ENCODE data around the gene SLC23A3. TPM values are rescaled to one million over a fixed set of nuclear protein-coding genes. Genes with fewer than 3 reads are reported as not detected.

Gene SLC23A3
- total RNA-seq, 2 experiments from 2014 or later = 2.7 to 6.7 TPM

DNA sequence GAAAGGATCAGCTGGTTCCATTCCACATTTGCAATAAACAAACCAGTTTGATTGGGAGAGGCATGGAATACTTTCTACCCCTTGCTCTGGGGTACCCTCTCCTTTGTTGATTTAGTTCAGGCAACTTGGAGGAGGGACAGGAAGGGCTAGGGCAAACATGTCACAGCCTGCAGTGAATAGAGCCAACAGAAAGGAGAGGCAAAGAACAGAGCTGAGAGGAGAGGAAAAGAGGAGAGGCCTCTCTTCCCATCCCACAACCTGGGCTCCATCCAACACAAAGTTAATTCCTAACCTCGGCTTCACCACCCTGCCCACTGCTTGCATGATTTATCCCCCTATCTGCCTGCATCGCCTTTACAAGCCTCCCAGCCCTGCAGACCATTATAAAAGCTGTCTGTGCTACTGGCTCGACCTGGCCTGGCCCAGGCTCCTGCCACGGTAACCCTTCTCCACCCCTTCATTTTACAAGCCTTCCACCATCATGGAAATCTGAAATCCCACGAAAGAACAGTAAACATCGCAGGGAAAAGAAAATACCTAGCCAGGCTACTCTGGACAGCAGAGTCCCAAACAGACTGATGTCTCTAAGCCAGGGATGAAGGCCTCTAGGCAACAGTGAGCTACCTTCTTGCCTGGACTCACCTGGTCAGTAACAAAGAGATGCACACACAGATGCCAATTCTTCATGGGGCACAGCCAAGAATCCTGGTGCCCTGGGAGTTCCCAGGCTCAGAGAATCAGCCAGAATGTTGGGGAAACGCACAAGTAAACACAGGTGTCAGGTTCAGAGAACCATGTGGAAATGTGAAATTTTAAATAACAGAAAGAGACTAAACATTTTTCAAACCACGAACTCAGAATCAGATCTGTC lies 52.8 kb downstream of the SLC23A3 start:
- intact Hi-C loops (cut with micrococcal nuclease; ENCODE audit: unreplicated experiment) = no loop called here
- POLR2A ChIA-PET = interaction anchor here (1.3 kb wide), 1 partner anchor 17 kb away, joined by 3 read pairs; no protein-coding TSS in a partner anchor

DNA sequence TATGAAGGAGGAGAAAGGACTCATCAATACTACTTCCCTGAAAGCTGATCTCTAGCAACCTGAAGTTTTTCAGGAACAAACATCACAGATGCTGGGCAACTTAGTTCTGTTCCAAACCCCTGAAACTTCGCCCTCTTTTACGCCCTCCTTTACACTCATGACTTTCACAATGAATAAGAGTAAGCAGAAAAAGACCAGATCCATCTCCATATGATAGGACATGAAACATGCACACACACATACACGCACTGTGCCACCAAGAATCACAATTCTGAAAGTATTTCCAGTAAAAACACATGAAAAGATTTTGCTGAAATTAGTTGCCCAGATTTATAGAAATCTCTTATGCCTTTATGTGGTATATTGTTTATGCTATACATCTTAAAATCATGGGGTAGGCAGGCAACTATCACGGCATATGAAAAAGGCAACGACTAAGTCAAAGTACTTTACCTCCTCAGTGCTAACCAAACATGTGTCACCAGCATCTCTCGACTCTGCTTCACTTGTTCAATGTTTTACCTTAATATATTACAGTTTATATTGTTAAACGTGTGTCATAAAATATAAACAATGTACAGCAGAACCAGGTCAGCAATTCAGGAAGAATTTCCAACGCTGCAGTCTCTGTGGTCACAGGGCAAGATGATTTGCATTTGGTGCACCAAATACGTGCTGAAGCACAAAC lies 57.0 kb downstream of the SLC23A3 start:
- no peaks in the 10 kb centered on the region for H3K9me2 ChIP-seq (ENCODE audit: insufficient read depth, low read length)
- H3K4me1 ChIP-seq (ENCODE audit: insufficient read depth, low read length, poor library complexity, severe bottlenecking) = no peaks in the 10 kb centered on the region
- H3K9me3 ChIP-seq (ENCODE audit: low read length) = no peaks in the 10 kb centered on the region
- TF ChIP-seq EZH2phosphoT487 (IDR thresholded peaks at IDR 0.05; ENCODE audit: borderline replicate concordance, low read depth, low read length) (no peak), CTCF (conservative IDR thresholded peaks at IDR 0.05; ENCODE audit: low read length) (no peak)
- H3K27ac ChIP-seq (ENCODE audit: low read depth, low read length, poor library complexity, severe bottlenecking) = no peak overlapping the region
- DNase-seq (ENCODE audit: low spot score) = no peak
- H4K20me1 ChIP-seq (ENCODE audit: insufficient read depth, low read length) = no peaks in the 10 kb centered on the region
- no peak overlapping the region for H3K4me2 ChIP-seq (ENCODE audit: low read length)
- H3K4me3 ChIP-seq (ENCODE audit: low read depth, low read length, poor library complexity, severe bottlenecking) = no peak overlapping the region
- no peaks in the 10 kb centered on the region for H3K36me3 ChIP-seq (ENCODE audit: insufficient read depth, low read length)
- ChIA-PET POLR2A (interaction anchor here (0.7 kb wide), 1 partner anchor 69 kb away, joined by 3 read pairs; no protein-coding TSS in a partner anchor), CTCF (ENCODE audit: unreplicated experiment) (no interaction called here)
- intact Hi-C loops (cut with micrococcal nuclease; ENCODE audit: unreplicated experiment) = no loop called here
- H2AFZ ChIP-seq (ENCODE audit: low read length) = no peak overlapping the region
- no peaks in the 10 kb centered on the region for H3K79me2 ChIP-seq (ENCODE audit: insufficient read depth, low read depth, low read length)
- BruUV-seq (replicated peaks) = no TSS peak

More for the DNA sequence above, 52.8 kb downstream of the SLC23A3 start:
- no peak for DNase-seq (ENCODE audit: low spot score)
- Histone ChIP-seq H3K4me1 (ENCODE audit: insufficient read depth, low read length, poor library complexity, severe bottlenecking) (no peaks in the 10 kb centered on the region), H3K4me2 (ENCODE audit: low read length) (no peak overlapping the region), H3K27ac (ENCODE audit: low read depth, low read length, poor library complexity, severe bottlenecking) (no peak overlapping the region), H3K4me3 (ENCODE audit: low read depth, low read length, poor library complexity, severe bottlenecking) (no peak overlapping the region), H4K20me1 (ENCODE audit: insufficient read depth, low read length) (no peaks in the 10 kb centered on the region), H3K9me3 (ENCODE audit: low read length) (no peaks in the 10 kb centered on the region), H3K9me2 (ENCODE audit: insufficient read depth, low read length) (no peaks in the 10 kb centered on the region), H3K79me2 (ENCODE audit: insufficient read depth, low read depth, low read length) (no peaks in the 10 kb centered on the region), H2AFZ (ENCODE audit: low read length) (no peak overlapping the region), H3K36me3 (ENCODE audit: insufficient read depth, low read length) (no peaks in the 10 kb centered on the region)
- BruUV-seq (replicated peaks) = no TSS peak
- CTCF ChIA-PET (ENCODE audit: unreplicated experiment) = interaction anchor here (0.6 kb wide), 1 partner anchor 137 kb away, joined by 3 read pairs; no protein-coding TSS in a partner anchor
- TF ChIP-seq EZH2phosphoT487 (IDR thresholded peaks at IDR 0.05; ENCODE audit: borderline replicate concordance, low read depth, low read length) (no peak), CTCF (conservative IDR thresholded peaks at IDR 0.05; ENCODE audit: low read length) (no peak)

Measured in OCI-LY7 (cell line).